ENCODE data around the gene SPHKAP. TPM values are rescaled to one million over a fixed set of nuclear protein-coding genes. Genes with fewer than 3 reads are reported as not detected.

Gene SPHKAP
- total and polyA plus RNA-seq, 2 of the 13 experiments (the other 11 are each of a cell fraction or from before 2014, with no cell fraction given) = not detected

- Histone ChIP-seq H3K27me3 (ENCODE audit: control insufficient read depth in 1 of 2, insufficient read depth in 2 of 2, low read length in 2 of 2) (no peaks in the 10 kb centered on the region), H3K27ac (ENCODE audit: extremely low read length, insufficient read depth, low read length) (no peak overlapping the region), H3K9me3 (ENCODE audit: low read length) (no peaks in the 10 kb centered on the region), H3K4me3 (replicated peaks in 1 of 3; ENCODE audit: insufficient read depth in 1 of 3, low read depth in 2 of 3, low read length in 3 of 3) (no peak overlapping the region), H3K36me3 (replicated peaks in 1 of 2; ENCODE audit: control insufficient read depth in 1 of 2, insufficient read depth in 2 of 2, low read length in 2 of 2) (no peaks in the 10 kb centered on the region), H2AFZ (ENCODE audit: low read length) (no peak overlapping the region), H3K4me1 (ENCODE audit: insufficient read depth, low read length) (no peaks in the 10 kb centered on the region), H4K20me1 (ENCODE audit: insufficient read depth, low read length) (no peaks in the 10 kb centered on the region), H3K9ac (ENCODE audit: insufficient read depth, low read depth, low read length) (no peak overlapping the region), H3K79me2 (ENCODE audit: insufficient read depth, low read length) (no peaks in the 10 kb centered on the region), H3K4me2 (ENCODE audit: low read depth, low read length) (no peak overlapping the region)
- FAIRE-seq (no peak), DNase-seq (ENCODE audit: low spot score) (no peak), ATAC-seq (no peak)
- no peak for TF ChIP-seq HOMEZ (CRISPR knock-in tag; IDR thresholded peaks at IDR 0.05; ENCODE audit: low read depth)
- TF ChIP-seq SNAPC5 (CRISPR knock-in tag; IDR thresholded peaks at IDR 0.05; ENCODE audit: borderline replicate concordance) = no peak
- TF ChIP-seq NPAS2 (CRISPR knock-in tag; IDR thresholded peaks at IDR 0.05; ENCODE audit: borderline replicate concordance) = no peak
- no peak for TF ChIP-seq HMGXB4 (CRISPR knock-in tag; IDR thresholded peaks at IDR 0.05; ENCODE audit: borderline replicate concordance in 1 of 2, low read depth in 1 of 2)
- TF ChIP-seq TOE1 (CRISPR knock-in tag; IDR thresholded peaks at IDR 0.05) = no peak
- no peak for TF ChIP-seq MAF1 (CRISPR knock-in tag; IDR thresholded peaks at IDR 0.05; ENCODE audit: borderline replicate concordance)
- no peak for TF ChIP-seq ATF2 (CRISPR knock-in tag; IDR thresholded peaks at IDR 0.05)
- no peak for TF ChIP-seq MIER3 (CRISPR knock-in tag; IDR thresholded peaks at IDR 0.05; ENCODE audit: borderline replicate concordance)
- TF ChIP-seq MEF2D (CRISPR knock-in tag; IDR thresholded peaks at IDR 0.05) = no peak
- no peak for TF ChIP-seq ZNF563 (CRISPR knock-in tag; IDR thresholded peaks at IDR 0.05)
- TF ChIP-seq NCOA1 (CRISPR knock-in tag; IDR thresholded peaks at IDR 0.05) = no peak
- POLR2A ChIA-PET = no interaction called here
- 19% methylated on average over 6 of the region's 6 CpGs for WGBS (ENCODE audit: low lambda C conversion rate)
- BruUV-seq (replicated peaks) = no TSS peak
- intact Hi-C loops (cut with micrococcal nuclease; ENCODE audit: unreplicated experiment) = no loop called here
- CTCF ChIA-PET (ENCODE audit: low intra/inter-chr PET ratio, low total read pairs) = no interaction called here
- in situ Hi-C loops (cut with HindIII; ENCODE audit: extremely low pct_ligation_motif_present, low pct_unique_long_range_greater_than_20kb) = no loop called here
These were observed 157.9 kb downstream of the SPHKAP start for GRCh38 chr2:228023619-228024018.
